Spleen (tissue), 7 donors: Measurements from ENCODE around the gene MAGI2.

Source experiments
- POLR2A ChIP-seq, 3 donors: fragments of 450-650 bp; IDR thresholded peaks; one replicate each; pipeline ENCODE4 v1.5.1; 2017; ENCODE audit warnings: antibody characterized with exemption in 3 of 3, mild to moderate bottlenecking in 1 of 3
- POLR2AphosphoS5 ChIP-seq, 3 donors: sonication (generic); formaldehyde crosslinking; IDR thresholded peaks; one replicate each; pipeline ENCODE4 v1.5.1; 2017; ENCODE audit warnings: antibody characterized with exemption in 3 of 3
- TF ChIP-seq, protein P1 (sequence below), 11 experiments: fragments of 200-600 bp in 7 of 11; fragments of 450-650 bp in 4 of 11; sonication (generic) in 4 of 11; IDR thresholded peaks in 8 of 11; conservative IDR thresholded peaks in 3 of 11; 1 replicate in 7 of 11; 2 replicates in 4 of 11; pipeline versions ENCODE4 v1.4.0 to v1.8.0; 2016 to 2021; ENCODE audit warnings: antibody characterized with exemption in 11 of 11, inconsistent platforms in 4 of 11, mild to moderate bottlenecking in 1 of 11
- donor health status: DM: no; HTN: no; CAD: no; lungs with moderate emphysema.
- donor health status: DM: no; HTN: no; CAD: no.
- donor health status: DM: no; HTN: no; CAD: no.

DNA sequence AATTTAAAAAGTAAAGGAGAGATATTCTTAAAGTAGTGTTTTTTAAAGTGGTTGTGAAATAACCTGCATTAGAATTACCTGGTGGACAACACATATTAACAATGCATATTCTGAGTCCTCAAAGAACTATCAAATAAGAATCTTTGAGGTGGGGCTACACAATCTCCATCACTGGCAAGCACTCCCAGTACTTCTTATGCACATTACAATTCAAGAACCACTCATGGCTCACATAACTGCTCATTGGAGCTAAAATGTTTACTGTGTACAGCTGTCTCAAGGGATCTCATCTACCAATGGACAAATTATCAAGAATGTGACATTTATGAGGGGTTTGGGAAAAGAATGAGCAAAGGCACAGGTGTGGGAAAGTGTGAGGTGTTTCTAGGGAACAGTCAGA lies 962.9 kb downstream of the MAGI2 start:
- TF ChIP-seq, protein P1, sequence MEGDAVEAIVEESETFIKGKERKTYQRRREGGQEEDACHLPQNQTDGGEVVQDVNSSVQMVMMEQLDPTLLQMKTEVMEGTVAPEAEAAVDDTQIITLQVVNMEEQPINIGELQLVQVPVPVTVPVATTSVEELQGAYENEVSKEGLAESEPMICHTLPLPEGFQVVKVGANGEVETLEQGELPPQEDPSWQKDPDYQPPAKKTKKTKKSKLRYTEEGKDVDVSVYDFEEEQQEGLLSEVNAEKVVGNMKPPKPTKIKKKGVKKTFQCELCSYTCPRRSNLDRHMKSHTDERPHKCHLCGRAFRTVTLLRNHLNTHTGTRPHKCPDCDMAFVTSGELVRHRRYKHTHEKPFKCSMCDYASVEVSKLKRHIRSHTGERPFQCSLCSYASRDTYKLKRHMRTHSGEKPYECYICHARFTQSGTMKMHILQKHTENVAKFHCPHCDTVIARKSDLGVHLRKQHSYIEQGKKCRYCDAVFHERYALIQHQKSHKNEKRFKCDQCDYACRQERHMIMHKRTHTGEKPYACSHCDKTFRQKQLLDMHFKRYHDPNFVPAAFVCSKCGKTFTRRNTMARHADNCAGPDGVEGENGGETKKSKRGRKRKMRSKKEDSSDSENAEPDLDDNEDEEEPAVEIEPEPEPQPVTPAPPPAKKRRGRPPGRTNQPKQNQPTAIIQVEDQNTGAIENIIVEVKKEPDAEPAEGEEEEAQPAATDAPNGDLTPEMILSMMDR (IDR thresholded peaks at IDR 0.05 in 8 of 11, conservative IDR thresholded peaks at IDR 0.05 in 3 of 11) = no peak
- TF ChIP-seq POLR2A (IDR thresholded peaks at IDR 0.05) (no peak), POLR2AphosphoS5 (IDR thresholded peaks at IDR 0.05) (no peak)
